GM19324 (cell line): Measurements from ENCODE around the gene SPINDOC.
A peak's percentile ranks its signal among the peaks of the same experiment; 100 is the strongest.

Experiments used
- ATAC-seq: cut with Tn5 transposase; IDR thresholded peaks from one replicate; pipeline ENCODE4 v1.9.1; 2021; ENCODE audit warnings: mild to moderate bottlenecking, moderate library complexity; ENCODE audit not compliant: unreplicated experiment, low FRiP score

The SPINDOC gene

GRCh38 chr11:63831326-63831725 is 18.1 kb downstream of the SPINDOC start:
- no peak for ATAC-seq

- ATAC-seq: no peak
Measured at GRCh38 chr11:63832336-63832735, 19.1 kb downstream of the SPINDOC start.

- no peak for ATAC-seq
Measured at GRCh38 chr11:63833048-63833447, 19.8 kb downstream of the SPINDOC start.

GRCh38 chr11:63834535-63835157 is 21.4 kb downstream of the SPINDOC start:
- no peak for ATAC-seq

DNA sequence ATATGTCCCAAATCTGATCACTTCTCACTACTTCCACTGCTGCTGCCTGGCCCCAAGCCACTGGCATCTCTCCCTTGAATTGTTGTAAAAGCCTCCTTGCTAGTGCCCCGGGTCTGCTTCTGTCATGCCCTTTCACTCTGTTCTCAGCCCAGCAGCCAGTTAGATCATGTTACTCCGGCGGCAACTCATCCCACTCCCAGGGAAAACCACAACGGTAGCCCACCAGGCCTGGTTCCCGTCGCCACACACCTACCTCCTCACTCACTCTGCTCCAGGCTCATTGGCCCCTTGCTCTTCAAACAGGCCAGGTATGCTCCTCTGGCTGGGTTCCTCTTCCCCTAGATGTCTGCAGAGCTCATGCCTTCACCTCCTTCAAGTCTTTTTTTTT is 21.9 kb downstream of the SPINDOC start:
- ATAC-seq: no peak

GRCh38 chr11:63837027-63837688 is 23.9 kb downstream of the SPINDOC start:
- no peak for ATAC-seq

- no peak for ATAC-seq
Measured at GRCh38 chr11:63837739-63838138, 24.5 kb downstream of the SPINDOC start.

DNA sequence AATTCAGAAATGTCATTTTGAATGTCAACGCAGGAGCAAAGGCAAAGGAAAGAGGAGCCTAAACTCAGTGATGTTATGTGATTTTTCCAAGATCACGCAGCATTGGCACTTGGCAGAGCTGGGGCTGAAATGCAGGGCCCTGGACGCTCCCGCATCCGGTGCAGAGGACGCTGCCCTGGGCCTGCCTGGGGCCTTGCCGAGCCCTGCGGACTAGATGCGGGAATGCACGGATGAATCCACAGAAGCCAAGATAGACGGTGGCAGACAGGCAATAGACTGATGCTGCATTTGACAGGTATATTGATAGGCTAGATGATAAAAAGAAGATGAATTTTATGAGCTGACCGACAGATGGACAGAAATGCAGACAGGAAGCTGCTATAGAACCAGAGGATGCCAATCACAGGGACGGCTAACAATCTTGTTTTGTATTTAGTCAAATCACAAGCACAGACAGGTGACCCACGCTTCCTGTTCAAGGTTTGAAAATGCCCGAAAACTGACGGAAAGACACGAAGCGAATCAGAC is 25.0 kb downstream of the SPINDOC start:
- ATAC-seq: peak; percentile 0

GRCh38 chr11:63838678-63839507 is 25.6 kb downstream of the SPINDOC start, which contains the start of gene MARK2:
Gene MARK2 (plus strand): TSS chr11:63839110. CDS start chr11:63839507, 397 bp downstream.
- peak; percentile 83 for ATAC-seq

GRCh38 chr11:63839508-63840355 is 26.5 kb downstream of the SPINDOC start:
- ATAC-seq: peak; percentile 2

DNA sequence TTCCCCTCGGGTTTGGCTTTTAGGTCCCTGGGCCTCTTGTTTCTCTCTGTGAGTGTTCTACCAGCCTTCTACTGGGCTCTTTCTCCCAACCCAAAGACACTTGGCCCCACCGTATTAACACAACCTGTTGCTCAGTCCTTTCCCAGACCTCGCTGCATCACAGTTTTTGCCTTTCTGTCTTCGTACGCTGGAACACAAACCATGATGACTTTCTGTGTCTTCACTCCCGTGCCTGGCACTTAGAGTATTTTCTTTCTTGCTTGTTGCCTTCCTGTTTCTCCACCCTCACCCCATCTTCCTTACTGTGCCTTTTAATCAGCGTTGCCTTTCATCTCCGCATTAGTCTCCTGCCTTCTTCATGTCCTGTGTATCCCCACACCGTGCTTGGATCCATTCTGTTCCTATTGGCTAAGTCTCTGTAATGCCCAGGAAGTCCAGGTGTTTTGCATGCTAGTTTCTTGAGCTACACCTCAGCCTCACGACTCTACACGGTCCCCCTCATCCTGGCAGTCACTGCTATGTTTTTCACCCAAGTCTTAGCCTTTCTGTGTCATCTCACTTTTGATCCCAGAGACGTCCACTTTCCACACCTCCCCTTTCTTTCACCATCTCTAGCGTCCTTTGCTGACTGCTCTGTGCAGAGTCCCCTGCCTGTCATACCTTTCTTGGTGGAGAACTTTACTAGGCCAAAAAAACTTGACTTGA is 27.3 kb downstream of the SPINDOC start:
- no peak for ATAC-seq

GRCh38 chr11:63841554-63841953 is 28.3 kb downstream of the SPINDOC start:
- ATAC-seq: no peak

- no peak for ATAC-seq
Measured at GRCh38 chr11:63843041-63843440, 29.8 kb downstream of the SPINDOC start.

DNA sequence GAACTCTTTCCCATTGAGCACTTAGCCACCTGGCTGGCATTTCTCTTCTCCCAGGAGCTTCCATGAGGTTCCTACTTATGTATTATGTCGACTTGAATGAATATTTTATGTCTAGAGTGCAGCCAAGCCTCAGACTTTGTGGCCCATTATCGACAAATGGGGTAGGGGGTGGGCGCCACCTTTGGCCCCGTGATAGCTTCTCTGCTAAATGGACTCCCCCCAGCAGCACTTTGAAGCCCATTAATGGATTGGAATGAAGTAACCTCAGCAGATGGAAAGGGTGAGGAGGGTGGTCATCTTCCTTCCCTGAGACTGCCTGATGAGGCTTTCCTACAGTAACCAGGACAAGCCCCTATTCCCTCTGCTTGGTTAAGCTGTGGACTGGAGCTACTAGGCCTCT is 31.6 kb downstream of the SPINDOC start:
- ATAC-seq: no peak

DNA sequence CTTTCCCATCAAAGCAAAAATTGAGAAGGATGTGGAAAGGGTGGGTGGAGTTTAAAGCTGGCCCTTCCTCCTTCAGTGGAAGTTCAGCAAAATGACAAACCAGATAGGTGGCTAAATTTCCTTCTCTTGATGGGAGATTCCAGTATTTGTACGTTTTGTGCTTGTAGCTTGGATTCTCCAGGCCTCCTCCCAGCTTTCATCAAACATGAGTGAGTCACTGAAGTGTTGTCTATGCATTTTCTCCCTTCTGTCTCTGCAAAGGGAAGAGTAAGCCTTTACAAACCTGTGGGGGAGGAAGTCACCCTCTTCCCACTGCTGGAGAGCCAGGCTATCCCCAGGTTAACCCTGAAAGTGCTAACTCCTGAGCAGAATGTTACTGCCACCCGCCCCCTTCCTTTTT is 32.0 kb downstream of the SPINDOC start:
- no peak for ATAC-seq

DNA sequence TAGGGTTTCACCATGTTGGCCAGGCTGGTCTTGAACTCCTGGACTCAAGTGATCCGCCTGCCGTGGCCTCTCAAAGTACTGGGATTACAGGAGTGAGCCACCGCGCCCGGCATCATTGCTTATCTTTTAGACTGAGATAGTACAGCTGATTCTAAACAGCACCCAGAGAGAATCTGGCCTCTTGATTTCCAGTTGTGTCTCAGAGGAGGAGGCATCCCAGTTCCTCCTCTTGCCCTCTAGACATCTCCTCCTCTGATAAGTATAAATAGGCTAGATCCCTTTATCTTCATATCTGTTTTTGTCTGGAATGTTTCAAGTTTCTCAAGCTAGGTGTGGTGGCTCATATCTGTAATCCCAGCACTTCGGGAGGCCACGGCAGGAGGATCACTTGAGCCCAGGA is 32.7 kb downstream of the SPINDOC start:
- ATAC-seq: no peak

- ATAC-seq: no peak
Measured at GRCh38 chr11:63846897-63847296, 33.6 kb downstream of the SPINDOC start.

DNA sequence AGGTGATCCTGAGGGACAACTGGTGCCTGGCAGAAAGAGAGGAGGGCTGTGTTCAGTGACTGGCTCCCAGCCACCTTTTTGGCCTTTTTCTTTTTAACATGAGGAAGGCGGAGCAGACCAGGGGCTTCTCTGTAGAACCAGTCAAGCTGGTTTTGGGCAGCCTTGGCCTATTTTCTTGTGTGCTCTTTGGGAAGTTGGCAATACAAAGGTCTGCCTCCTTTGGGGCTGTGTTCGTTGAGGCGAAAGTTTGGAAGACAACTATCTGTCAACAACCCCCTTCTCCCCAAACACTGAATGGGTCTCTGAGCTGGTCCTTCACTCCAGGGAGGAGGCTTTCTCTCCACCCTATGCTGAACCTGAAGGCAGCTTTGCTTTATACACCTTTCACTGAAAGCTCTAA is 34.1 kb downstream of the SPINDOC start:
- no peak for ATAC-seq

GRCh38 chr11:63849691-63850090 is 36.4 kb downstream of the SPINDOC start:
- no peak for ATAC-seq

DNA sequence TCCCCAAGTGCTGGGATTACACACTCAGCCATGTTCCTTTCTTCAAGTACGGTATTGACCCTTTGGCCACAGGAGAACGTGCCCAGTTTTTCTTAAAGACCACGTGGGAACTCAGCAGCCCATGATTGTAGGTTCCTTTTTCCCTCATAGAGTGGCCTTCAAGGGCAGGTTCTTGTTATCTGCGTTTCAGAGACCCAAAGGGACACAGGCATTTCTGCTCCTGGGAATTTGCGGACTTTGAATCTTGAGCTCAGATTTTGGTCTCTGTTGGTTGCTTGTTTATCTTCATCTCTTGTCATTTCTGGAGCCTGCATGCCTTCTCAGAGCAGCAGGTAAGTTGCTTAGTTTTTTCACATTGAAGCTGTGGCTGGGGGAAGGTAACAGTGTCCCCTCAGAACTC is 37.7 kb downstream of the SPINDOC start:
- ATAC-seq: no peak
